Prostate gland (tissue), 2 donors: ENCODE measurements around the gene ZNF217. TPM values are rescaled to one million over a fixed set of nuclear protein-coding genes. Genes with fewer than 3 reads are reported as not detected.

Source experiments
- DNase-seq: peaks from one replicate; pipeline ENCODE4 v3.0.0-alpha.2; 2019; ENCODE audit warnings: low spot score
- H3K27ac ChIP-seq, 2 donors: fragments of 200-600 bp; sonication (generic); 2 replicates each; pipeline ENCODE4 v1.5.1; 2017 to 2019
- H3K27me3 ChIP-seq: fragments of 200-600 bp; sonication (generic); replicated peaks from 2 replicates; pipeline ENCODE4 v1.5.1; 2019; ENCODE audit not compliant: insufficient read depth
- H3K36me3 ChIP-seq, 2 donors: fragments of 200-600 bp; sonication (generic); 1 replicate in 1 of 2; 2 replicates in 1 of 2; pipeline versions ENCODE4 v1.5.1 to v1.8.1; 2017 to 2019
- H3K4me1 ChIP-seq: fragments of 200-600 bp; sonication (generic); replicated peaks from 2 replicates; pipeline ENCODE4 v1.5.1; 2019
- H3K4me3 ChIP-seq, 2 donors: fragments of 200-600 bp; sonication (generic); 2 replicates each; pipeline ENCODE4 v1.5.1; 2017 to 2019
- H3K9me3 ChIP-seq: fragments of 200-600 bp; sonication (generic); 2 replicates; pipeline ENCODE4 v1.5.1; 2017
- CTCF ChIP-seq, 4 experiments: fragments of 200-600 bp in 2 of 4; fragments of 450-650 bp in 2 of 4; sonication (generic) in 2 of 4; IDR thresholded peaks; 1 replicate in 3 of 4; 2 replicates in 1 of 4; pipeline ENCODE4 v1.5.1; 2016 to 2019; ENCODE audit warnings: antibody characterized with exemption in 4 of 4, mild to moderate bottlenecking in 2 of 4, moderate library complexity in 2 of 4
- POLR2A ChIP-seq: fragments of 450-650 bp; IDR thresholded peaks from one replicate; pipeline ENCODE4 v1.6.1; 2016; ENCODE audit warnings: antibody characterized with exemption, mild to moderate bottlenecking
- POLR2AphosphoS5 ChIP-seq: sonication (generic); formaldehyde crosslinking; IDR thresholded peaks from one replicate; pipeline ENCODE4 v1.6.1; 2017; ENCODE audit warnings: antibody characterized with exemption
- WGBS: methylation state at CpG from one replicate; pipeline ENCODE4 v1.1.5; 2018; 5-methylcytosine and 5-hydroxymethylcytosine counted together
- intact Hi-C: fragments of 100-400 bp; cut with DNase I; formaldehyde crosslinking; loops from one replicate; pipeline ENCODE4 v1.14.2; 2022
- total RNA-seq, 2 donors: library from RNA; depleted of rRNA; stranded (reverse); fragments of >200 nt; gene quantifications; one replicate each; pipeline ENCODE4 v1.1.0, GENCODE V29; 2016

The ZNF217 gene
- total RNA-seq, 2 donors from 2014 or later: 35.4 to 44.5 TPM

GRCh38 chr20:53579266-53579580 is 14.4 kb downstream of the ZNF217 start:
- H3K4me3 ChIP-seq: no peak overlapping the region
- peaks cover 9% of the 10 kb centered on the region for H3K4me1 ChIP-seq
- TF ChIP-seq CTCF (IDR thresholded peaks at IDR 0.05) (no peak), POLR2AphosphoS5 (no peak), POLR2A (no peak)

DNA sequence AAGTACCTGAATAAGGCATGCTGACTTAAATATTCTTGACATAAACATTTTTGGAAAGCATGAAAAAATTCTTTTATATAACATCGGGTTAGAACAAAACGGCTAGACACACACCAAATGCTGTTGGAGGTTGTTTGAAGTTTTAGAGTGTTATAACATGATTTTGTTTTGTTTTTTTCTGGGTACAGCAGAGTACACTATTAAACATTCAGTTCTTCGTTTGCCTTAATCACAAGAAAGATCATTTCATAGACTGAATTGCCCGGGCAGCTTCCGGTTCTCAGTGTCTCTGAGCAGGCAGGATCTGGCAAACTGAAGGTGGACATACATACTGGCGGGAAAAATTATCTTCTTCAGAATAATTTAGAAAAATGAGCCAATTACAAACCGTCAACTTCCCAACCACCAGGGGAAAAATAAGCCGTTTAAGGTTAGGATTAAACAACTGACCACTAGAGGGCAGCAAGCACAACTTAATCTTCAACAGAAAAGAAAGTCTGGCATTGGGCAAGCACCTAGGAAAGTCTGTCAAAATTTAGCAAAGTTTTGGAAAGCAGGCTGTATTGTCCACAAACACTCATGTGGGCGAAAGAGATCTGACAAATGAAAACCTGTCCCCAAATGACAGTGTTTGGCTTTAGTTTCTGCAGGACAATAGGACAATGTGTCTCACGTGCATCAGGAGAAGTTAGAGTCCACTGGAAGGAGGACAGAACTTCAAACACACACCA is 15.0 kb downstream of the ZNF217 start:
- peak; percentile 86 for DNase-seq
- Histone ChIP-seq H3K27me3 (no peaks in the 10 kb centered on the region), H3K36me3 (peaks cover 2 to 10% of the 10 kb centered on the region in 2 donors), H3K4me3 (no peak overlapping the region), H3K27ac (peak overlapping the region; percentile 68 to 69), H3K4me1 (peaks cover 9% of the 10 kb centered on the region), H3K9me3 (no peaks in the 10 kb centered on the region)
- TF ChIP-seq POLR2AphosphoS5 (peak; percentile 72), CTCF (IDR thresholded peaks at IDR 0.05) (peak; percentile 88 to 99 (median 97)), POLR2A (no peak)
- 3% methylated on average over 10 of the region's 10 CpGs for whole genome bisulfite sequencing
- intact Hi-C loops: loop anchor here (2.0 to 10.0 kb wide), 6 partner anchors 196 to 626 kb away; partner anchors contain the start of gene PFDN4

More at GRCh38 chr20:53579266-53579580, 14.4 kb downstream of the ZNF217 start:
- Histone ChIP-seq H3K36me3 (peaks cover 2 to 10% of the 10 kb centered on the region in 2 donors), H3K27me3 (no peaks in the 10 kb centered on the region), H3K9me3 (no peaks in the 10 kb centered on the region), H3K27ac (peak overlapping the region; percentile 68 to 69)
- 5% methylated on average over 2 of the region's 2 CpGs for WGBS
- no peak for DNase-seq
- intact Hi-C loops: loop anchor here (2.0 to 10.0 kb wide), 6 partner anchors 196 to 626 kb away; partner anchors contain the start of gene PFDN4

DNA sequence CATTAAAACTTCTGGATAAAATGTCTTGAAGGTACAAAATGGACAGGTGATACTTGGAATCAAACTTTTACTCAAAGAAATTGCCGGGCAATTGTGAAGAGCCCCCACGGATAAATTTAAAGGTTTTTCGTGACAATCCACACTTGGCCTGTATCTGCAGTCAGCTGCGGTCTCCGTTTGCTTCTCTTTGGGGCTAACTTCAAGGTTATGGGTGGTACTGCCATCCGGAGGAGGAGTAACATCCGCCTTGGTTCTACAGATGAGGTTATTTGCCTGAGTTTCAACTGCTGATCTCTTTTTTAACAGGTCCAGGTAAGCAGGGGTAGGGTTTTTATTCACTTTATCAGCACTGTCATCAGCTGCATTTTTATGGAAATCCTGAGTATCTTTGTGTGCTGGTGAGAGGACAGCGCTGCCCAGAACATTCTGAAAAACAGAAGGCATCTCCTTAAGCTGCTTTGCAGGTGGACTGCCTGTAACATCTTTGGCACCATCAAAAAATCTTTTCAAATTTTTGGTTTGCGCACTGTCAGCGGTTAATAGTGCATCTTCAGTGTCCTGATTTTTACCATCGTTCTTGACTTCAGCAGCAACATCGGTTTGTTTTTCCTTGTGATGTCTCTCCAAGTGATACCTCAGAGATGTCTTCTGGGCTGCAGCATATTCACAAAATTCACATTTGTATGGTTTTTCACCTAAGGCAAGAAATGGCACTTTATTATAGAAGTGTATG is 16.9 kb downstream of the ZNF217 start:
- no peak for TF ChIP-seq POLR2AphosphoS5
- no peak for TF ChIP-seq CTCF (IDR thresholded peaks at IDR 0.05)
- TF ChIP-seq POLR2A: no peak
- WGBS: 65% methylated on average over 12 of the region's 12 CpGs
- intact Hi-C loops: loop anchor here (5.0 to 10.0 kb wide), 4 partner anchors 198 to 628 kb away; partner anchors contain the start of gene PFDN4
- no peak for DNase-seq
- peaks cover 2 to 6% of the 10 kb centered on the region in 2 donors for H3K36me3 ChIP-seq
- no peak overlapping the region for H3K4me3 ChIP-seq
- H3K4me1 ChIP-seq: peaks cover 9% of the 10 kb centered on the region
- H3K27me3 ChIP-seq: no peaks in the 10 kb centered on the region
- H3K9me3 ChIP-seq: no peaks in the 10 kb centered on the region
- H3K27ac ChIP-seq: no peak overlapping the region

- DNase-seq: no peak
- H3K4me1 ChIP-seq: peaks cover 9% of the 10 kb centered on the region
- TF ChIP-seq POLR2A (no peak), POLR2AphosphoS5 (no peak), CTCF (IDR thresholded peaks at IDR 0.05) (no peak)
- no peaks in the 10 kb centered on the region for H3K27me3 ChIP-seq
- H3K9me3 ChIP-seq: no peaks in the 10 kb centered on the region
- no peak overlapping the region for H3K4me3 ChIP-seq
- intact Hi-C loops: loop anchor here (5.0 to 10.0 kb wide), 4 partner anchors 199 to 629 kb away; partner anchors contain the start of gene PFDN4
- peak overlapping the region; percentile 10 to 18 for H3K27ac ChIP-seq
- H3K36me3 ChIP-seq: peaks cover 0 to 2% of the 10 kb centered on the region in 2 donors
- 53% methylated on average over 12 of the region's 12 CpGs for WGBS
These were observed 17.5 kb downstream of the ZNF217 start for GRCh38 chr20:53576195-53576580.
